Measurements from ENCODE around the gene HMGN2. TPM values are rescaled to one million over a fixed set of nuclear protein-coding genes. Genes with fewer than 3 reads are reported as not detected.

The HMGN2 gene
- total RNA-seq, 2 donors from 2014 or later = 264 to 385 TPM

DNA sequence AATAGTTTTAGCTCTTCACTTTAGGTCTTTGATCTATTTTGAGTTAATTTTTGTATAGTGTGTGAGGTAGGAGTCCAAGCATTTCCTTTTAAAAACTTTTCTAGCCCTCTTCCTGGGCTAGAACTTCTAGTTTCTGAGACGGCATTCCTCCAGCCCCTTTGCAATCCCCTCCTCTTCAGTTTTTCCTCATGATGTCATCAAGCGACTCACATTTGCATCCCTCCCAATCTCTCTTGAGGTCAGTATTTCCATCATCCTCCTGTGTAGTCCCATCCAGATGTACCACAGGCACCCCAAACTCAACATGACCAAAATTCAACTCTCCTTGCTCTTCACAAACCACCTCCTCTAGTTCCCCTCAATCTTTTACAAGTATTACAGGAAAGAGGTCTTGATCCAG lies 10.7 kb downstream of the HMGN2 start:
- 84% methylated on average over 2 of the region's 2 CpGs for WGBS
- TF ChIP-seq, protein P1, sequence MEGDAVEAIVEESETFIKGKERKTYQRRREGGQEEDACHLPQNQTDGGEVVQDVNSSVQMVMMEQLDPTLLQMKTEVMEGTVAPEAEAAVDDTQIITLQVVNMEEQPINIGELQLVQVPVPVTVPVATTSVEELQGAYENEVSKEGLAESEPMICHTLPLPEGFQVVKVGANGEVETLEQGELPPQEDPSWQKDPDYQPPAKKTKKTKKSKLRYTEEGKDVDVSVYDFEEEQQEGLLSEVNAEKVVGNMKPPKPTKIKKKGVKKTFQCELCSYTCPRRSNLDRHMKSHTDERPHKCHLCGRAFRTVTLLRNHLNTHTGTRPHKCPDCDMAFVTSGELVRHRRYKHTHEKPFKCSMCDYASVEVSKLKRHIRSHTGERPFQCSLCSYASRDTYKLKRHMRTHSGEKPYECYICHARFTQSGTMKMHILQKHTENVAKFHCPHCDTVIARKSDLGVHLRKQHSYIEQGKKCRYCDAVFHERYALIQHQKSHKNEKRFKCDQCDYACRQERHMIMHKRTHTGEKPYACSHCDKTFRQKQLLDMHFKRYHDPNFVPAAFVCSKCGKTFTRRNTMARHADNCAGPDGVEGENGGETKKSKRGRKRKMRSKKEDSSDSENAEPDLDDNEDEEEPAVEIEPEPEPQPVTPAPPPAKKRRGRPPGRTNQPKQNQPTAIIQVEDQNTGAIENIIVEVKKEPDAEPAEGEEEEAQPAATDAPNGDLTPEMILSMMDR (IDR thresholded peaks at IDR 0.05) = no peak
- TF ChIP-seq POLR2A (IDR thresholded peaks at IDR 0.05) (no peak), POLR2AphosphoS5 (IDR thresholded peaks at IDR 0.05) (no peak)
- no peaks in the 10 kb centered on the region for H3K9me3 ChIP-seq
- no peak overlapping the region for H3K4me3 ChIP-seq
- H3K27ac ChIP-seq = no peak overlapping the region
- H3K4me1 ChIP-seq (replicated peaks) = no peaks in the 10 kb centered on the region
- H3K27me3 ChIP-seq (replicated peaks; ENCODE audit: insufficient read depth) = no peaks in the 10 kb centered on the region
- no peak for DNase-seq (ENCODE audit: low spot score)
- intact Hi-C loops (cut with DNase I) = no loop called here
- H3K36me3 ChIP-seq = no peaks in the 10 kb centered on the region

DNA sequence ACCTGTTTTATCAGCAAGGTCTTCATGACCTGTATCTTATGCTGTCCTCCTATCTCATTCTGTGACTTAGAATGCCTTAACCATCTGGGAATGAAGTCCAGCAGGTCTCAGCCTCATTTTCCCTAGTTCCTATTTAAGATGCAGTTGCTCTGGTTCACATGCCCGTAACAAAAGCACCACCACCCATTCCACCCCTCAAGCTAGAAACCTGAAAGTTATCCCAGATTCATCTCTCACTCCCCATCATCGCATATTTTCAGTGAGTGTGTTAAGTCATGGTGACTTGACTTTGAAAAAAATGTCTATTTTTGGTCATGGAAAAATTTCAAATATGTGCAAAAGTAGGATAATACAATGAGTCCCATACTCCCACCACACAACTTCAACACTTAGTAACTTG lies 11.7 kb downstream of the HMGN2 start:
- intact Hi-C loops (cut with DNase I) = no loop called here

GRCh38 chr1:26490155-26490554 lies 17.9 kb downstream of the HMGN2 start:
- no peaks in the 10 kb centered on the region for H3K36me3 ChIP-seq
- no peak overlapping the region for H3K4me3 ChIP-seq
- no peak for TF ChIP-seq POLR2A (IDR thresholded peaks at IDR 0.05)
- TF ChIP-seq, protein P1 (IDR thresholded peaks at IDR 0.05) = no peak
- H3K27me3 ChIP-seq (replicated peaks; ENCODE audit: insufficient read depth) = no peaks in the 10 kb centered on the region
- WGBS = 91% methylated on average over 4 of the region's 4 CpGs
- no peak for DNase-seq (ENCODE audit: low spot score)
- H3K4me1 ChIP-seq (replicated peaks) = no peaks in the 10 kb centered on the region
- intact Hi-C loops (cut with DNase I) = no loop called here
- no peaks in the 10 kb centered on the region for H3K9me3 ChIP-seq
- no peak overlapping the region for H3K27ac ChIP-seq

More for the DNA sequence above, 11.7 kb downstream of the HMGN2 start:
- Histone ChIP-seq H3K27me3 (replicated peaks; ENCODE audit: insufficient read depth) (no peaks in the 10 kb centered on the region), H3K4me3 (no peak overlapping the region), H3K27ac (no peak overlapping the region), H3K4me1 (replicated peaks) (no peaks in the 10 kb centered on the region), H3K9me3 (no peaks in the 10 kb centered on the region), H3K36me3 (no peaks in the 10 kb centered on the region)
- WGBS = 79% methylated on average over 2 of the region's 2 CpGs
- no peak for DNase-seq (ENCODE audit: low spot score)
- TF ChIP-seq POLR2AphosphoS5 (IDR thresholded peaks at IDR 0.05) (no peak), POLR2A (IDR thresholded peaks at IDR 0.05) (no peak)
- TF ChIP-seq, protein P1 (IDR thresholded peaks at IDR 0.05) = no peak

- H3K4me3 ChIP-seq = no peak overlapping the region
- H3K27me3 ChIP-seq (replicated peaks; ENCODE audit: insufficient read depth) = no peaks in the 10 kb centered on the region
- H3K36me3 ChIP-seq = no peaks in the 10 kb centered on the region
- no peak for DNase-seq (ENCODE audit: low spot score)
- no peaks in the 10 kb centered on the region for H3K4me1 ChIP-seq (replicated peaks)
- TF ChIP-seq, protein P1 (IDR thresholded peaks at IDR 0.05) = no peak
- no peak for TF ChIP-seq POLR2AphosphoS5 (IDR thresholded peaks at IDR 0.05)
- no peak for TF ChIP-seq POLR2A (IDR thresholded peaks at IDR 0.05)
- WGBS = 43% methylated on average over 3 of the region's 3 CpGs
- intact Hi-C loops (cut with DNase I) = no loop called here
- no peaks in the 10 kb centered on the region for H3K9me3 ChIP-seq
- H3K27ac ChIP-seq = no peak overlapping the region
These were observed 21.0 kb downstream of the HMGN2 start for GRCh38 chr1:26493267-26493666.

DNA sequence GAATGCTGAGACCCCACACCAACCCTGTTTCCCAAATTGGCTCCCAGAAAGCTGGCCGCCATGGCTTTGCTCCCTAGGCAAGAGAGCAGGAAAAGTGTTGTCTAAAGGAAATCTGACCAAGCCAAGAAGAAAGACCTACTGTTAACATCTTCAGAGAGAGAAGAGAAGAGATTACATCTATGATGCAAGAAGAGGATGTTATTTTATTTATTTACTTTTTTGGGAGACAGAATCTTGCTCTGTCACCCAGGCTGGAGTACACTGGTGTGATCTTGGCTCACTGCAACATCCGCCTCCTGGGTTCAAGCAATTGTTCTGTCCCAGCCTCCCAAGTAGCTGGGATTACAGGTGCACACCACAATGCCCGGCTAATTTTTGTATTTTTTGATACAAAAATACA lies 21.7 kb downstream of the HMGN2 start:
- 86% methylated on average over 3 of the region's 3 CpGs for WGBS
- TF ChIP-seq, protein P1 (IDR thresholded peaks at IDR 0.05) = no peak
- TF ChIP-seq POLR2AphosphoS5 (IDR thresholded peaks at IDR 0.05) = no peak
- intact Hi-C loops (cut with DNase I) = no loop called here
- no peak for DNase-seq (ENCODE audit: low spot score)
- no peak overlapping the region for H3K27ac ChIP-seq
- H3K36me3 ChIP-seq = no peaks in the 10 kb centered on the region
- no peaks in the 10 kb centered on the region for H3K4me1 ChIP-seq (replicated peaks)
- H3K4me3 ChIP-seq = no peak overlapping the region
- H3K27me3 ChIP-seq (replicated peaks; ENCODE audit: insufficient read depth) = no peaks in the 10 kb centered on the region
- no peaks in the 10 kb centered on the region for H3K9me3 ChIP-seq

Measured in prostate gland (tissue), 2 donors.